Measurements from ENCODE around the gene BRD3. TPM values are rescaled to one million over a fixed set of nuclear protein-coding genes. Genes with fewer than 3 reads are reported as not detected.

The BRD3 gene
- total RNA-seq, 1 donor from 2014 or later: 35.5 TPM

GRCh38 chr9:133980864-133981588 lies 86.8 kb downstream of the BRD3 start:
- TF ChIP-seq, protein P1, sequence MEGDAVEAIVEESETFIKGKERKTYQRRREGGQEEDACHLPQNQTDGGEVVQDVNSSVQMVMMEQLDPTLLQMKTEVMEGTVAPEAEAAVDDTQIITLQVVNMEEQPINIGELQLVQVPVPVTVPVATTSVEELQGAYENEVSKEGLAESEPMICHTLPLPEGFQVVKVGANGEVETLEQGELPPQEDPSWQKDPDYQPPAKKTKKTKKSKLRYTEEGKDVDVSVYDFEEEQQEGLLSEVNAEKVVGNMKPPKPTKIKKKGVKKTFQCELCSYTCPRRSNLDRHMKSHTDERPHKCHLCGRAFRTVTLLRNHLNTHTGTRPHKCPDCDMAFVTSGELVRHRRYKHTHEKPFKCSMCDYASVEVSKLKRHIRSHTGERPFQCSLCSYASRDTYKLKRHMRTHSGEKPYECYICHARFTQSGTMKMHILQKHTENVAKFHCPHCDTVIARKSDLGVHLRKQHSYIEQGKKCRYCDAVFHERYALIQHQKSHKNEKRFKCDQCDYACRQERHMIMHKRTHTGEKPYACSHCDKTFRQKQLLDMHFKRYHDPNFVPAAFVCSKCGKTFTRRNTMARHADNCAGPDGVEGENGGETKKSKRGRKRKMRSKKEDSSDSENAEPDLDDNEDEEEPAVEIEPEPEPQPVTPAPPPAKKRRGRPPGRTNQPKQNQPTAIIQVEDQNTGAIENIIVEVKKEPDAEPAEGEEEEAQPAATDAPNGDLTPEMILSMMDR (IDR thresholded peaks at IDR 0.05): no peak
- DNase-seq (peak; percentile 29), ATAC-seq (no peak)
- Histone ChIP-seq H3K27ac (no peak overlapping the region), H3K27me3 (ENCODE audit: low read depth) (no peaks in the 10 kb centered on the region), H3K36me3 (no peaks in the 10 kb centered on the region), H3K4me1 (peaks cover 31% of the 10 kb centered on the region), H3K9me3 (no peaks in the 10 kb centered on the region), H3K4me3 (no peak overlapping the region)
- intact Hi-C loops (cut with DNase I): no loop called here

Other genes with a start within 250 kb of the BRD3 start
- 26.9 TPM for gene VAV2, start 75.7 kb downstream of the BRD3 start, total RNA-seq
- gene BRD3OS, start 42.5 kb downstream of the BRD3 start, total RNA-seq: 15.6 TPM
- 22.6 TPM for gene WDR5, start 68.1 kb upstream of the BRD3 start, total RNA-seq
- gene RNU6ATAC, start 96.5 kb upstream of the BRD3 start, total RNA-seq: 248 TPM